NB4 (cell line): ENCODE data around the gene S100A3.

Source experiments
- POLR2A ChIP-seq: IDR thresholded peaks from 2 replicates; pipeline ENCODE4 v1.6.1; 2011; ENCODE audit warnings: mild to moderate bottlenecking; ENCODE audit not compliant: insufficient read length; ENCODE audit errors: extremely low read depth
- TF ChIP-seq, protein P1 (sequence below): IDR thresholded peaks from one replicate; pipeline ENCODE4 v1.5.1; 2012; ENCODE audit warnings: low read depth, low read length
- TF ChIP-seq, protein P2 (sequence below): IDR thresholded peaks from 2 replicates; pipeline ENCODE4 v1.6.1; 2011; ENCODE audit warnings: low read depth, low read length

DNA sequence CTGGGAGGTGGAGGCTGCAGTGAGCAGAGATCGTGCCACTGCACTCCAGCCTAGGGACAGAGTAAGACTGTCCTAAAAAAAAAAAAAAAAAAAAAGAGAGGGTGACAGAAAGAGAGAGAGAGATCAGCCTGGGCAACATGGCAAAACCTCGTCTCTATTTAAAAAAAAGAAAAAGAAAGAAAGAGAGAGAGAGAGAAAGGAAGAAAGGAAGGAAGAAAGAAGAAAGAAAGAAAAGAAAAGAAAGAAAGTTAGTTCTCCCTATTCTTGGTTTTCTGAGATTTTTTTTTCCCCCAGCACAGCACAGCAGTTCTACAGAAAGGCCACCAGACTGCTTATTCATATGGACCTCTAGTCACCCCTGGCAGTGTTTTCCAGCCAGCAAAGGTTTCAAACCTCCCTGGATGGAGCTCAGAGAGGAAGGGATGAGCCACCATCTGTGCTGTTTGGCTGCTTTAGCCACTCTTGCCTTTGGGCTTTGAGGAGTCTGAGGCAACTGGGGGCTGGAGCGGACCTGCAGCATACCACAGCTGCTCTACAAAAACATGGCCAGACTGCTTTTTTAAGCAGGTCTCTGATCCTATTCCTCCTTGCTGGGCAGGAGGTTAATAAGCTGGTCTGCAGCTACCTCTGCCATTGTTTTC lies 23.9 kb downstream of the S100A3 start:
- TF ChIP-seq, protein P1, sequence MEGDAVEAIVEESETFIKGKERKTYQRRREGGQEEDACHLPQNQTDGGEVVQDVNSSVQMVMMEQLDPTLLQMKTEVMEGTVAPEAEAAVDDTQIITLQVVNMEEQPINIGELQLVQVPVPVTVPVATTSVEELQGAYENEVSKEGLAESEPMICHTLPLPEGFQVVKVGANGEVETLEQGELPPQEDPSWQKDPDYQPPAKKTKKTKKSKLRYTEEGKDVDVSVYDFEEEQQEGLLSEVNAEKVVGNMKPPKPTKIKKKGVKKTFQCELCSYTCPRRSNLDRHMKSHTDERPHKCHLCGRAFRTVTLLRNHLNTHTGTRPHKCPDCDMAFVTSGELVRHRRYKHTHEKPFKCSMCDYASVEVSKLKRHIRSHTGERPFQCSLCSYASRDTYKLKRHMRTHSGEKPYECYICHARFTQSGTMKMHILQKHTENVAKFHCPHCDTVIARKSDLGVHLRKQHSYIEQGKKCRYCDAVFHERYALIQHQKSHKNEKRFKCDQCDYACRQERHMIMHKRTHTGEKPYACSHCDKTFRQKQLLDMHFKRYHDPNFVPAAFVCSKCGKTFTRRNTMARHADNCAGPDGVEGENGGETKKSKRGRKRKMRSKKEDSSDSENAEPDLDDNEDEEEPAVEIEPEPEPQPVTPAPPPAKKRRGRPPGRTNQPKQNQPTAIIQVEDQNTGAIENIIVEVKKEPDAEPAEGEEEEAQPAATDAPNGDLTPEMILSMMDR = no peak
- TF ChIP-seq POLR2A = no peak
- TF ChIP-seq, protein P2, sequence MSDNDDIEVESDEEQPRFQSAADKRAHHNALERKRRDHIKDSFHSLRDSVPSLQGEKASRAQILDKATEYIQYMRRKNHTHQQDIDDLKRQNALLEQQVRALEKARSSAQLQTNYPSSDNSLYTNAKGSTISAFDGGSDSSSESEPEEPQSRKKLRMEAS = no peak
